Nephron progenitor cell (in vitro differentiated cells): ENCODE results near the gene SLC34A1.
A peak's percentile ranks its signal among the peaks of the same experiment; 100 is the strongest.

Experiments used
- DNase-seq: peaks from one replicate; pipeline ENCODE4 v3.0.0; 2021
- H3K27ac Mint-ChIP-seq: 2 replicates; pipeline ENCODE4 v1.8.0; 2021; ENCODE audit warnings: mild to moderate bottlenecking, moderate library complexity, mixed read lengths
- H3K27me3 Mint-ChIP-seq: 2 replicates; pipeline ENCODE4 v1.8.0; 2021; ENCODE audit warnings: mild to moderate bottlenecking, low read depth, mixed read lengths; ENCODE audit not compliant: poor library complexity
- H3K36me3 Mint-ChIP-seq: 2 replicates; pipeline ENCODE4 v1.8.0; 2021; ENCODE audit warnings: low read depth, mixed read lengths
- H3K4me1 Mint-ChIP-seq: 2 replicates; pipeline ENCODE4 v1.8.0; 2021; ENCODE audit warnings: mixed read lengths
- H3K4me3 Mint-ChIP-seq: 2 replicates; pipeline ENCODE4 v1.8.0; 2021; ENCODE audit warnings: mild to moderate bottlenecking, moderate library complexity, mixed read lengths
- H3K9me3 Mint-ChIP-seq: 2 replicates; pipeline ENCODE4 v1.8.0; 2021; ENCODE audit warnings: mild to moderate bottlenecking, moderate library complexity, mixed read lengths
- TF ChIP-seq, protein P1 (sequence below): fragments of 200-600 bp; sonication (generic); IDR thresholded peaks from 2 replicates; pipeline ENCODE4 v1.5.0; 2021; ENCODE audit warnings: antibody characterized with exemption

SLC34A1 gene

GRCh38 chr5:177353093-177353492 is 31.1 kb upstream of the SLC34A1 start:
- peaks cover 44% of the 10 kb centered on the region for H3K27me3 Mint-ChIP-seq
- no peaks in the 10 kb centered on the region for H3K9me3 Mint-ChIP-seq
- no peak for DNase-seq
- H3K36me3 Mint-ChIP-seq: no peaks in the 10 kb centered on the region
- H3K27ac Mint-ChIP-seq: no peak overlapping the region
- H3K4me3 Mint-ChIP-seq: peak overlapping the region; percentile 54
- TF ChIP-seq, protein P1, sequence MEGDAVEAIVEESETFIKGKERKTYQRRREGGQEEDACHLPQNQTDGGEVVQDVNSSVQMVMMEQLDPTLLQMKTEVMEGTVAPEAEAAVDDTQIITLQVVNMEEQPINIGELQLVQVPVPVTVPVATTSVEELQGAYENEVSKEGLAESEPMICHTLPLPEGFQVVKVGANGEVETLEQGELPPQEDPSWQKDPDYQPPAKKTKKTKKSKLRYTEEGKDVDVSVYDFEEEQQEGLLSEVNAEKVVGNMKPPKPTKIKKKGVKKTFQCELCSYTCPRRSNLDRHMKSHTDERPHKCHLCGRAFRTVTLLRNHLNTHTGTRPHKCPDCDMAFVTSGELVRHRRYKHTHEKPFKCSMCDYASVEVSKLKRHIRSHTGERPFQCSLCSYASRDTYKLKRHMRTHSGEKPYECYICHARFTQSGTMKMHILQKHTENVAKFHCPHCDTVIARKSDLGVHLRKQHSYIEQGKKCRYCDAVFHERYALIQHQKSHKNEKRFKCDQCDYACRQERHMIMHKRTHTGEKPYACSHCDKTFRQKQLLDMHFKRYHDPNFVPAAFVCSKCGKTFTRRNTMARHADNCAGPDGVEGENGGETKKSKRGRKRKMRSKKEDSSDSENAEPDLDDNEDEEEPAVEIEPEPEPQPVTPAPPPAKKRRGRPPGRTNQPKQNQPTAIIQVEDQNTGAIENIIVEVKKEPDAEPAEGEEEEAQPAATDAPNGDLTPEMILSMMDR: no peak
- peaks cover 35% of the 10 kb centered on the region for H3K4me1 Mint-ChIP-seq

- Mint-ChIP-seq H3K4me3 (no peak overlapping the region), H3K4me1 (peaks cover 30% of the 10 kb centered on the region), H3K9me3 (no peaks in the 10 kb centered on the region), H3K27ac (no peak overlapping the region), H3K27me3 (peaks cover 46% of the 10 kb centered on the region), H3K36me3 (no peaks in the 10 kb centered on the region)
- no peak for DNase-seq
- TF ChIP-seq, protein P1: no peak
Observed at GRCh38 chr5:177354256-177354655, 30.0 kb upstream of the SLC34A1 start.

- Mint-ChIP-seq H3K9me3 (no peaks in the 10 kb centered on the region), H3K27me3 (peaks cover 50% of the 10 kb centered on the region), H3K4me3 (no peak overlapping the region), H3K27ac (no peak overlapping the region), H3K36me3 (no peaks in the 10 kb centered on the region), H3K4me1 (peaks cover 26% of the 10 kb centered on the region)
- no peak for DNase-seq
- TF ChIP-seq, protein P1: no peak
Observed at GRCh38 chr5:177354711-177355110, 29.5 kb upstream of the SLC34A1 start.

GRCh38 chr5:177355162-177355867 is 28.9 kb upstream of the SLC34A1 start:
- no peaks in the 10 kb centered on the region for H3K36me3 Mint-ChIP-seq

GRCh38 chr5:177355868-177356168 is 28.4 kb upstream of the SLC34A1 start:
- TF ChIP-seq, protein P1: no peak
- H3K4me3 Mint-ChIP-seq: no peak overlapping the region
- peaks cover 15% of the 10 kb centered on the region for H3K4me1 Mint-ChIP-seq
- no peaks in the 10 kb centered on the region for H3K9me3 Mint-ChIP-seq
- no peak overlapping the region for H3K27ac Mint-ChIP-seq
- peaks cover 52% of the 10 kb centered on the region for H3K27me3 Mint-ChIP-seq
- no peak for DNase-seq
- H3K36me3 Mint-ChIP-seq: no peaks in the 10 kb centered on the region

More at GRCh38 chr5:177355162-177355867, 28.9 kb upstream of the SLC34A1 start:
- Mint-ChIP-seq H3K9me3 (no peaks in the 10 kb centered on the region), H3K27me3 (peaks cover 52% of the 10 kb centered on the region), H3K27ac (no peak overlapping the region), H3K4me1 (peaks cover 20% of the 10 kb centered on the region), H3K4me3 (no peak overlapping the region)
- no peak for DNase-seq
- TF ChIP-seq, protein P1: no peak

DNA sequence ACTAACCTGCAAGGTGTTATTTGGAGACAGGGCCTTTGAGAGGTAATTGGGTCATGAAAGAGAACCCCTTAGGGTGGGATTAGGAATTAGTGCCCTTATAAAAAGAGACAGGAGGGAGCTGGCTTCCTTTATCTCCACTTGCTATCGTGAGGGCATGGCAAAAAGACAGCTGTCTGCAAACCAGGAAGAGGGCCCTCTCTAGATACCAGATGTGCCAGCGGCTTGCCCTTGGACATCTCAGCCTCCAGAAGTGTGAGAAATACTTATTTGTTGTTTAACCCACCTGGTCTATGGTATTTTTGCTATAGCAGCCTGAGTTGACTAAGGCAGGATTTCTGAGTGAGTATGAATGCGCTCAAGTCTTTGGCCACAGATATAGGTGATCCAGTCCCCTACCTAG is 27.5 kb upstream of the SLC34A1 start:
- peaks cover 15% of the 10 kb centered on the region for H3K4me1 Mint-ChIP-seq
- H3K9me3 Mint-ChIP-seq: no peaks in the 10 kb centered on the region
- H3K4me3 Mint-ChIP-seq: no peak overlapping the region
- H3K27me3 Mint-ChIP-seq: peaks cover 52% of the 10 kb centered on the region
- no peak overlapping the region for H3K27ac Mint-ChIP-seq
- TF ChIP-seq, protein P1: no peak
- no peaks in the 10 kb centered on the region for H3K36me3 Mint-ChIP-seq
- no peak for DNase-seq
